H1 (cell line): Measurements from ENCODE around the gene UBE2O. TPM values are rescaled to one million over a fixed set of nuclear protein-coding genes. Genes with fewer than 3 reads are reported as not detected.

ENCODE experiments used
- CTCF ChIA-PET: fragments of 300-600 bp; sonication (Branson Sonifier 250); formaldehyde crosslinking; loops from one replicate; lab custom pipeline; 2021; ENCODE audit not compliant: partially characterized antibody; lab: Charles Lee
- POLR2A ChIA-PET: fragments of 300-600 bp; sonication (Branson Sonifier 250); formaldehyde crosslinking; loops from one replicate; lab custom pipeline; 2021; ENCODE audit warnings: inconsistent platforms; ENCODE audit not compliant: partially characterized antibody; lab: Charles Lee
- DNase-seq, 2 experiments: peaks; one replicate each; pipeline versions ENCODE4 v3.0.0 to v3.0.0-alpha.2; 2010 to 2022; ENCODE audit warnings: low spot score in 2 of 2, low read depth in 1 of 2, mixed read lengths in 1 of 2
- FAIRE-seq: peaks from 2 replicates; lab custom pipeline; 2011; peaks lifted over from hg19 to GRCh38; lab: Jason Lieb, UNC
- H2AFZ ChIP-seq: 2 replicates; pipeline ENCODE4 v1.8.1; 2012; ENCODE audit warnings: low read length, inconsistent platforms
- H2AK5ac ChIP-seq: 2 replicates; pipeline ENCODE4 v1.6.1; 2013; ENCODE audit warnings: low read depth, low read length
- H2BK120ac ChIP-seq: replicated peaks from 2 replicates; pipeline ENCODE3; 2013; ENCODE audit warnings: low read depth, low read length, inconsistent platforms
- H2BK12ac ChIP-seq: 2 replicates; pipeline ENCODE4 v1.6.1; 2013; ENCODE audit warnings: low read depth, low read length
- H2BK15ac ChIP-seq: 2 replicates; pipeline ENCODE4 v1.6.1; 2013; ENCODE audit warnings: low read length
- H2BK20ac ChIP-seq: 2 replicates; pipeline ENCODE4 v1.6.1; 2013; ENCODE audit warnings: low read length
- H2BK5ac ChIP-seq: 2 replicates; pipeline ENCODE4 v1.6.1; 2013; ENCODE audit warnings: low read depth, low read length
- H3K14ac ChIP-seq: 2 replicates; pipeline ENCODE4 v1.6.1; 2013; ENCODE audit warnings: inconsistent platforms; ENCODE audit not compliant: insufficient read length
- H3K18ac ChIP-seq: 2 replicates; pipeline ENCODE4 v1.6.1; 2013; ENCODE audit warnings: low read length; ENCODE audit errors: extremely low read depth
- H3K23ac ChIP-seq: 2 replicates; pipeline ENCODE4 v1.6.1; 2013; ENCODE audit warnings: inconsistent platforms; ENCODE audit not compliant: insufficient read length
- H3K23me2 ChIP-seq: 2 replicates; pipeline ENCODE4 v1.6.1; 2013; ENCODE audit warnings: low read depth, low read length
- H3K27ac ChIP-seq: 2 replicates; pipeline ENCODE4 v1.6.1; 2011; ENCODE audit warnings: low read depth, low read length, inconsistent platforms
- H3K27me3 ChIP-seq, 4 experiments: replicated peaks in 1 of 4; 1 replicate in 1 of 4; 2 replicates in 3 of 4; pipeline versions ENCODE4 v1.6.1 to v1.8.1; 2011 to 2013; ENCODE audit warnings: low read length in 3 of 4, mild to moderate bottlenecking in 3 of 4, inconsistent platforms in 2 of 4, mixed read lengths in 2 of 4, moderate library complexity in 1 of 4; ENCODE audit not compliant: control insufficient read depth in 3 of 4, insufficient read depth in 3 of 4; ENCODE audit errors: extremely low read depth in 1 of 4
- H3K36me3 ChIP-seq, 4 experiments: 2 replicates each; pipeline versions ENCODE4 v1.6.1 to v1.8.1; 2011 to 2013; ENCODE audit warnings: mild to moderate bottlenecking in 4 of 4, low read length in 3 of 4, moderate library complexity in 2 of 4, control low read depth in 1 of 4, inconsistent platforms in 1 of 4; ENCODE audit not compliant: insufficient read depth in 4 of 4, control insufficient read depth in 2 of 4
- H3K4ac ChIP-seq: replicated peaks from 2 replicates; pipeline ENCODE3; 2013; ENCODE audit warnings: low read length, low read depth, mixed read lengths, inconsistent platforms; ENCODE audit not compliant: insufficient read length
- H3K4me1 ChIP-seq, 4 experiments: replicated peaks in 1 of 4; 1 replicate in 1 of 4; 2 replicates in 3 of 4; pipeline versions ENCODE4 v1.6.1 to v1.8.1; 2011 to 2013; ENCODE audit warnings: low read length in 3 of 4, inconsistent platforms in 2 of 4, mixed read lengths in 1 of 4; ENCODE audit not compliant: insufficient read depth in 4 of 4, control insufficient read depth in 3 of 4
- H3K4me2 ChIP-seq, 2 experiments: 2 replicates each; pipeline versions ENCODE4 v1.6.1 to v1.8.1; 2011 to 2013; ENCODE audit warnings: low read depth in 2 of 2, low read length in 2 of 2, control low read depth in 1 of 2, inconsistent platforms in 1 of 2, mild to moderate bottlenecking in 1 of 2; ENCODE audit not compliant: insufficient read depth in 1 of 2
- H3K4me3 ChIP-seq, 4 experiments: fragments of 200-600, 300-600 bp in 1 of 4; sonication (generic), shearing (Covaris generic), sonication (Bioruptor Twin) in 1 of 4; 2 replicates each; pipeline versions ENCODE4 v1.5.1 to v1.8.1; 2011 to 2016; ENCODE audit warnings: low read length in 4 of 4, low read depth in 3 of 4, control low read depth in 2 of 4, inconsistent platforms in 2 of 4, mild to moderate bottlenecking in 2 of 4, mixed read lengths in 1 of 4, moderate library complexity in 1 of 4; ENCODE audit not compliant: insufficient read depth in 2 of 4; ENCODE audit errors: extremely low read depth in 1 of 4
- H3K56ac ChIP-seq: replicated peaks from 2 replicates; pipeline ENCODE3; 2013; ENCODE audit warnings: low read depth, mild to moderate bottlenecking, mixed read lengths, low read length, inconsistent platforms; ENCODE audit not compliant: insufficient read length
- H3K79me1 ChIP-seq: 2 replicates; pipeline ENCODE4 v1.6.1; 2013; ENCODE audit warnings: low read depth, low read length, control low read depth
- H3K79me2 ChIP-seq, 2 experiments: 2 replicates each; pipeline versions ENCODE4 v1.6.1 to v1.8.1; 2012 to 2013; ENCODE audit warnings: low read length in 2 of 2, mild to moderate bottlenecking in 2 of 2, inconsistent platforms in 1 of 2; ENCODE audit not compliant: insufficient read depth in 2 of 2, control insufficient read depth in 1 of 2
- H3K9ac ChIP-seq, 4 experiments: replicated peaks in 1 of 4; 1 replicate in 1 of 4; 2 replicates in 3 of 4; pipeline versions ENCODE4 v1.6.1 to v1.8.1; 2011 to 2013; ENCODE audit warnings: low read depth in 3 of 4, low read length in 3 of 4, control low read depth in 2 of 4, mild to moderate bottlenecking in 2 of 4, moderate library complexity in 2 of 4, inconsistent platforms in 1 of 4; ENCODE audit errors: extremely low read depth in 1 of 4
- H3K9me3 ChIP-seq, 2 experiments: 2 replicates each; pipeline versions ENCODE4 v1.6.1 to v1.8.1; 2012 to 2013; ENCODE audit warnings: mild to moderate bottlenecking in 2 of 2, moderate library complexity in 2 of 2, control low read depth in 1 of 2, inconsistent platforms in 1 of 2, low read depth in 1 of 2, low read length in 1 of 2, mixed read lengths in 1 of 2; ENCODE audit not compliant: insufficient read depth in 2 of 2
- H4K20me1 ChIP-seq, 2 experiments: replicated peaks in 1 of 2; 2 replicates each; pipeline versions ENCODE3 to v1.8.1; 2011 to 2013; ENCODE audit warnings: inconsistent platforms in 2 of 2, low read length in 2 of 2, mild to moderate bottlenecking in 1 of 2; ENCODE audit not compliant: insufficient read depth in 2 of 2, control insufficient read depth in 1 of 2
- H4K5ac ChIP-seq: 2 replicates; pipeline ENCODE4 v1.6.1; 2013; ENCODE audit warnings: low read length, low read depth, mixed read lengths, inconsistent platforms; ENCODE audit not compliant: insufficient read length
- H4K8ac ChIP-seq: 2 replicates; pipeline ENCODE4 v1.8.0; 2013; ENCODE audit warnings: mild to moderate bottlenecking, moderate library complexity, low read length, inconsistent platforms; ENCODE audit not compliant: insufficient read depth; ENCODE audit errors: extremely low read depth
- H4K91ac ChIP-seq: replicated peaks from 2 replicates; pipeline ENCODE3; 2013; ENCODE audit warnings: low read length, mixed read lengths, inconsistent platforms; ENCODE audit not compliant: insufficient read length
- CHD1 ChIP-seq: IDR thresholded peaks from 2 replicates; pipeline ENCODE4 v1.6.1; 2012; ENCODE audit warnings: low read depth, low read length, improper control_type of control experiment
- EZH2 ChIP-seq: fragments of 200-600 bp; sonication (generic); IDR thresholded peaks from 2 replicates; pipeline ENCODE4 v1.7.1; 2012; ENCODE audit warnings: low read depth, mild to moderate bottlenecking, moderate library complexity, low read length, inconsistent platforms; ENCODE audit not compliant: severe bottlenecking
- KDM4A ChIP-seq: IDR thresholded peaks from one replicate; pipeline ENCODE4 v1.7.1; 2012; ENCODE audit warnings: low read depth, mild to moderate bottlenecking, moderate library complexity, low read length, inconsistent platforms; ENCODE audit not compliant: severe bottlenecking
- RFX5 ChIP-seq: IDR thresholded peaks from 2 replicates; pipeline ENCODE4 v1.6.1; 2011; ENCODE audit warnings: low read depth, low read length, improper control_type of control experiment, borderline replicate concordance
- SIN3A ChIP-seq, 2 experiments: IDR thresholded peaks in 1 of 2; conservative IDR thresholded peaks in 1 of 2; 2 replicates each; pipeline ENCODE4 v1.6.1; 2011 to 2012; ENCODE audit warnings: low read length in 2 of 2, improper control_type of control experiment in 1 of 2, low read depth in 1 of 2, mild to moderate bottlenecking in 1 of 2
- SP2 ChIP-seq: IDR thresholded peaks from 2 replicates; pipeline ENCODE4 v1.6.1; 2012; ENCODE audit warnings: mild to moderate bottlenecking, low read length, inconsistent platforms
- SRF ChIP-seq: IDR thresholded peaks from 2 replicates; pipeline ENCODE4 v1.6.1; 2011; ENCODE audit warnings: mild to moderate bottlenecking, low read depth, low read length, moderate library complexity
- SUZ12 ChIP-seq: fragments of 200-600 bp; sonication (generic); IDR thresholded peaks from 2 replicates; pipeline ENCODE4 v1.6.1; 2012; ENCODE audit warnings: mild to moderate bottlenecking, inconsistent platforms, low read length, moderate library complexity, mixed read lengths
- TCF12 ChIP-seq: IDR thresholded peaks from 2 replicates; pipeline ENCODE4 v1.6.1; 2011; ENCODE audit warnings: low read depth, mild to moderate bottlenecking, low read length
- WGBS, 2 experiments: shearing (Covaris generic) in 1 of 2; methylation state at CpG; one replicate each; pipeline versions ENCODE4 v1.1.6 to v1.1.7; 2013 to 2015; ENCODE audit warnings: low lambda C conversion rate in 2 of 2, mixed read lengths in 2 of 2, inconsistent platforms in 1 of 2, low coverage in 1 of 2, missing lambda C conversion rate in 1 of 2; ENCODE audit not compliant: insufficient replicate concordance in 2 of 2, insufficient coverage in 1 of 2, insufficient read length in 1 of 2; ENCODE audit errors: extremely low coverage in 1 of 2, missing lambda C conversion rate in 1 of 2; 5-methylcytosine and 5-hydroxymethylcytosine counted together
- polyA plus RNA-seq, 7 experiments: library from polyadenylated mRNA; depleted of rRNA in 3 of 7; stranded (reverse) in 5 of 7; unstranded in 2 of 7; fragments of >200 nt in 5 of 7; fragments of 200-250 nt in 2 of 7; gene quantifications; 1 replicate in 5 of 7; 2 replicates in 1 of 7; 4 replicates in 1 of 7; pipeline versions ENCODE4 v1.2.1 to v1.2.3, GENCODE V29; 2011 to 2013; ENCODE audit warnings: missing spikeins in 2 of 7, mixed read lengths in 2 of 7
- total RNA-seq: library from RNA; stranded (reverse); fragmentation: NEBNext Ultra II Directional; extraction: Animal tissue kit (Norgen Biotek cat#: 25700); gene quantifications from 2 replicates; pipeline ENCODE4 v1.2.1, GENCODE V29; 2021
- TF ChIP-seq, protein P1 (sequence below): IDR thresholded peaks from 2 replicates; pipeline ENCODE4 v1.6.1; 2012; ENCODE audit warnings: inconsistent platforms

Gene UBE2O
- total and polyA plus RNA-seq, 2 of the 8 experiments (the other 6 are each of a cell fraction or from before 2014, with no cell fraction given): 24.4 to 63.0 TPM

DNA sequence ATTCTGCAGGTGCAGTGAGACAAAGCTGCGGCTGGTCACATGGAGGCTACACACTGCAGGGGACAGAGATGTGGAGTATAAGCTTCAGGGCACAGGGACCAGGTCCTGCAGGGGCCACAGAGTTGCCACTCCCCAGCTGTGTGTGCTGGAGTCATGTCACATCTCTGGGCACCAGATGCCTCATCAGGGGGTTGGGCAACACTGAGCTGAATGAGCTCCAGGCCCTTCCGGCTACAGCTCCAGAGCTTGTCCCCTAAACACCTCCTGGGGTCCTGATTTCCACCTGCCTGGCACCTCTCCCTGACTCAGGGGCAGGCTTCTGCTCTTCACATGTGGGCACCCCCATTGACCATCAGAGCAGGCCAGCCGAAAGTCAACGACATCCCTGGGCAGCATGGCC is 36.1 kb downstream of the UBE2O start:
- no peak overlapping the region for H3K23ac ChIP-seq
- peaks cover 5 to 15% (median 10%) of the 10 kb centered on the region in 4 experiments for H3K4me1 ChIP-seq
- no peak overlapping the region for H2AK5ac ChIP-seq
- H3K18ac ChIP-seq: no peak overlapping the region
- H3K79me1 ChIP-seq: peaks cover 22% of the 10 kb centered on the region
- H3K4ac ChIP-seq: no peak overlapping the region
- H4K5ac ChIP-seq: no peak overlapping the region
- H3K36me3 ChIP-seq: 0 out of 8 replicates have a peak, but pooled peaks cover 0 to 4% (median 0%) of the 10 kb centered on the region in 4 experiments
- H2BK5ac ChIP-seq: no peak overlapping the region
- H3K79me2 ChIP-seq: peaks cover 0 to 94% of the 10 kb centered on the region in 2 experiments; a peak in 2 of 4 replicates
- H3K56ac ChIP-seq: no peak overlapping the region
- H3K27me3 ChIP-seq: no peaks in the 10 kb centered on the region
- ChIA-PET POLR2A (interaction anchor here (0.6 to 2.6 kb wide), 5 partner anchors 14 to 411 kb away, joined by 3 to 15 read pairs (median 4); no protein-coding TSS in a partner anchor), CTCF (interaction anchor here (0.6 to 9.9 kb wide), 19 partner anchors 8 to 137 kb away, joined by 3 to 84 read pairs (median 4); partner anchors contain the start of genes SPHK1 and UBE2O)
- no peak overlapping the region for H3K4me3 ChIP-seq
- H3K23me2 ChIP-seq: no peaks in the 10 kb centered on the region
- H2BK12ac ChIP-seq: no peak overlapping the region
- H3K9ac ChIP-seq: no peak overlapping the region
- no peak overlapping the region for H2BK20ac ChIP-seq
- H4K8ac ChIP-seq: no peak overlapping the region
- no peak overlapping the region for H3K4me2 ChIP-seq
- H2BK15ac ChIP-seq: no peak overlapping the region
- FAIRE-seq (no peak), DNase-seq (no peak)
- no peak overlapping the region for H2AFZ ChIP-seq
- H4K91ac ChIP-seq: no peak overlapping the region
- peaks cover 20 to 28% of the 10 kb centered on the region in 2 experiments for H4K20me1 ChIP-seq
- H3K9me3 ChIP-seq: no peaks in the 10 kb centered on the region
- H2BK120ac ChIP-seq: no peak overlapping the region
- H3K14ac ChIP-seq: no peak overlapping the region
- WGBS, 2 experiments: 95% methylated on average over 4 of the region's 4 CpGs; no CpG with 5 or more reads in 1 of the 2 experiments
- H3K27ac ChIP-seq: no peak overlapping the region
- TF ChIP-seq SP2 (no peak), CHD1 (no peak), SUZ12 (no peak), TCF12 (no peak), SIN3A (conservative IDR thresholded peaks at IDR 0.05 in 1 of 2, IDR thresholded peaks at IDR 0.05 in 1 of 2; ENCODE audit: low read depth in 1 of 2, low read length in 2 of 2) (no peak), RFX5 (no peak), EZH2 (no peak), KDM4A (no peak), SRF (no peak)
- TF ChIP-seq, protein P1, sequence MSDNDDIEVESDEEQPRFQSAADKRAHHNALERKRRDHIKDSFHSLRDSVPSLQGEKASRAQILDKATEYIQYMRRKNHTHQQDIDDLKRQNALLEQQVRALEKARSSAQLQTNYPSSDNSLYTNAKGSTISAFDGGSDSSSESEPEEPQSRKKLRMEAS: no peak
